Stimulated activated CD4-positive, alpha-beta T cell treated with anti-CD3 and anti-CD28 coated beads, TNF-alpha, amount 100 ng/mL, for 1 hour (primary cell): ENCODE measurements around the gene PBX1.

ENCODE experiments used
- DNase-seq, 3 donors: peaks; one replicate each; pipeline ENCODE4 v3.0.0-alpha.2; 2020; ENCODE audit warnings: low read depth in 3 of 3, low spot score in 1 of 3

PBX1 gene

DNA sequence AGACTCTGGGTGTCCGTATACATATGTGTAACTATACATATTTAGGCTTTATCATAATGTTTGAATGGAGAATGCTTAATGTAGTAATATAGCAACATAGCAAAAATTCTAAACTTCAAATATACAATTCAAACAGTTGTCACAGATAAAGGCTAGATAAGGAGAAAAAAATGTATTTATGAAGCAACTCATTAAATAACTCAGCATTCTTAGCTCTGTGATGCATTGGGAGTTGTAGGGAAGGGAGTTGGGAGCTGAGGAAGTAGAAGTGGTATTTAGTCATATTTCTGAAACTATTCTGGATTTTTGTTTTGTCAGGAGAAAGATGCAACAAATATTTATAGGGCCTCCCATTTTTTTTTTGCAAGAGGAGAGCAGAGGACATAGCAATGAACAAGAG is 197.8 kb downstream of the PBX1 start:
- DNase-seq: no peak

DNA sequence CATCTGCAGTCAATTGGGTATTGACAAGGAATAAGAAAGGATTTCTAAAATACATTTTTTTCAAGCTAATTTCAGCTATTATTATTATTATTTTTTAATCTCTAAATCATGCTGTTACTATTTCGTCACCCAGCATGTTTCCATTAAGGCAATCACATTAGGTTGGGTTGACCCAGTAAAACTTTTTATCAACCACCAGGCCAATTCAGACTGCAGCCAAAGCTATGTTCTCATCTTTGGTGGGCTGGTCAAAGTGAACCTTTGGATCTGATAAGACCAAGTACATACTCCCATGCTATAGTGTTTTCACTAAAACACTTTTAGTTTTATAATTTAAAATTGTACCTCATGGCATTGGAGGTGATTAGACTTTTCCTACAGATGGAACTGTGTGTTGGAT is 198.6 kb downstream of the PBX1 start:
- DNase-seq: no peak

DNA sequence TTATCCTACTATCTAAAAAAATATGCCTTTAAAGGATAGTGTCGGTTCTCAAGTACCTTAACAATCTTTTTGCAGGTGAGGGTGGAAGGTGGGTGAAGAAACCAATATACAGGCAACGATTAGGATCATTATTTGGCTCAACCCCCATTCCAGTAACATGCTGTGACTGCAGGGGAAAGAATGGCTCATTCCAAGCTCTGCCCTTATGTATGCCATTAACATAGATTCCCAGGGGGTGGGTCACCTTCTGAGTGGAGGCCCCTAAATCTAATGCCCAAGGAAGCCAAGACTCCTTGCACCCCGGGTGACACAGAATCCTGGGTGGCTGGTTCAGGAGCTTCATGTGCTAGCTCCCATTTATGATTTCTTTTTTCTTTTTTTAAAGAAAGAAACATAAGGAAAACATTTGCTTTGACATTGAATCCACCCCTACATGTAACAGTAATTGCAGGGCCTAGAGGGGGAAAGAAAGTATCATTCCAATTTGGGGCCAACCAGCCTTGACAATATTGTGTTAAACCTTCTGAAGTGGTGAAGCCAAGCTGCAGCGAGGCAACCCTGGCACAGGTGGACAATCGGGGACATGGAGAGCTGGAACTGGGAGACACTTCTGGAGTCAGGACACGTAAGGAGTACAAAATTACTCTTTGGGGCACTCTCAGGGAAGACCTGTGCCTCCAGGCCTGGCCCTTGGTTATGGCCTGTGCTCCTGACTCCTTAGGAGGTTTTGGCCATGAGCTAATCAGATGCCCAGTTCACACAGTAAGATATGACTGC is 200.3 kb downstream of the PBX1 start:
- no peak for DNase-seq

DNA sequence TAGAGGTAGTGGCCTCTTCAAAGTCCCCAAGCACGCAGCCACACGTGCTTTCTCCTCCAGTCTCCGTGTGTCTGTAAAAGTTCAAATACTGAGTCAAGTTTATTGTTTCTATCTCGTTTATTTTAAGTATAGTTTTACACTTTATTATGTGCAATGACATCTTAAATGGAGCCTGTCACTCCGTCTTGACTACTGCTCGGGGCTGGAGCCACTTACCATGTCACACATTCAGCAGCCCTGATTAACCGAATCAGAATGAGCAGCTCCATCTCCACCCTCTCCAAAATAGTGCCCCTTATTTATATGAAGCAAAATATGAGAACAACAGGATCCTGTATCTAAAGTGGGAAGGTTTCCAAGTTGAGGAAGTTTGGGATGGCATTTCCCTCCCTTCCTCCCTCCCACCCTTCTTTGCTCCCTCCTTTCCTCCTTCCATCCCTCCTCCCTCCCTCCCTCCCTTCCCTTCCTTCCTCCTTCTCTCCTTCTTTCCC is 201.0 kb downstream of the PBX1 start:
- no peak for DNase-seq

DNA sequence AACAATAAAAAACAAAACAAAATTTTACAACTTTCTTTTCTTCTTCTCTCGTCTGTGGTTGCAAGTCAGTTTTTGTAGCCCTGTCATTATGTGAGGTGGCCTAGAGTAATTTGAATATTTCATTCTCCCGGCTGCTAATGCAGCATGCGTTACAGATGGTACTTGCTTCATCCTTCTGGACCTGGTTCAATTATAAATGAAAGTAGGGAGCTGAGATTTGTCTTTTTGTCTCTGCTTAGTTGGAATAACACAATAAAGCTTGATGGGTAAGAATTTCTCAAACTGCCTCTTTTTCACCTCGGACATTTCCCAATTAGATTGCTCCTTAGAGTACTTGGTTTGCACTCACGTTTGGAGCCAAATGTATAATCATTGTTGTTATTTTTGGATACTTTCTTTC is 201.6 kb downstream of the PBX1 start:
- DNase-seq: no peak

DNA sequence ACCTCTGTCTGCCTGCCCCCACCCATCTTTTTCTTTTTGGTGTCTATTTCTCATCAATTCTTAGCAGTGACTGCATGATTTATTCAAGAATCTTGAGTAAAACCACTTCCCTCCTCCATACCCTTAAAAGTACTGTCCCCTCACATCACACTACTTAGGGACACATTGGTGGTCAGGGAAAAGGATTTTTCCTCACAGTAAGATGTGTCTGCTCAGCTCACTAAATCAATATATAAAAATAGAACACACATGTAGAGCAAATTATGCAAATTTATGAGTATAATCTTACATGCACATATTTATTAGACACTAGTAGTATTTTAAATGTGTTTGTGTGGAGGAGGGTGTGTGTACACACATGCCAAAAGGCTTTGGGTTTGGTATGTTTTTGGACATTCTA is 202.0 kb downstream of the PBX1 start:
- DNase-seq: no peak

DNA sequence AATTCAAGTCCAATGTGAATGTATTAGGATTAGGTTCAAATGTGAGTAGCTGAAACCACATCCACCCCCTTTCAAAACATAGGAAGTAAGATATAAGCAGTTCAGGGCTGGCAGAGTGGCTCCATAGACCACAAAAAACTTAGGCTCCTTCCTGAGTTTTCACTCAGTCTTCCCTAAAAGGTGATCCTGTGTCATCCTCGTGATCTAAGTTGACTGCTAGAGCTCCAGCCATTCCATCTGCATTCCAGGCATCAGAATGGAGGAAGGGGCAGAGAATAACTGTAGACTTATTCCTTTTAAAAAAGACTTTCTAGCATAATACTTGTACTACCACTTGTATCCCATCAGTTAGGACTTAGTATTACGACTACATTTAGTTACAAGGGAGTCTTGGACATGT is 204.1 kb downstream of the PBX1 start:
- no peak for DNase-seq

DNA sequence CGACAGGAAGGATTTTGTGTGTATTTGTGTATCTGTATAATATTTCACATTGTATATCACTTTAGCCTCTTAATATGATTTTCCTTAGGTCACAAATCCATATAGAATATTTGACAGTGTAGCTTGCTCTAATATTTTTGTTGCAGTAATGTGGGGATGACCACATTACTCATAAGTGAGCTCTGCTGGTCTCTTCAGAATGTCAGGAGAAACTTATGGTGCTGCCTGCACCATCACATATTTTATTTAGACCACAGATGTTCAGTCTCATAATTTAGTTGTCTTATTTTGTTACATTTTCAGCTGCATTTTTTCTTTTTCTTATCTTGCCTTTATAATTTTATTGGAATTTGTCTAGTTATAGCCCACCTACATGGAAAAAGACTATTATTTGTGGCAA is 205.3 kb downstream of the PBX1 start:
- DNase-seq: no peak

DNA sequence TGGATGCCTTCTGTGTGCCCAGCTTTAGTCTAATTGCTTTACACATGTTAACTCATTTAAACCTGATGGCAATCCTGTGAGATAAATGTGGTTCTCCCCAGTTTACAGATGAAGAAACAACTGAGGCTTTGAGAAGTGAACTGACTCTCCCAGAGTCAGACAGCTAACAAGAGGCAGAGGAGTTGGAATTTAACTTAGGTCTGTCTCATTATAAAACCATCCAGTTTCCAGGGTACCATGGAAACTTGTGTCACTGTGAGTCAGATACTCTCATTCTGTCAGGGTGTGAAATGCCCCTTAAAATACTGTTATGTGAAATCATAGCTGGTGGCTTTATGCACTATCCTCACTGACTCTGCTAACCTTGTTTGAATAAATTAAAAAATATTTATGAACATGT is 206.6 kb downstream of the PBX1 start:
- DNase-seq: no peak

DNA sequence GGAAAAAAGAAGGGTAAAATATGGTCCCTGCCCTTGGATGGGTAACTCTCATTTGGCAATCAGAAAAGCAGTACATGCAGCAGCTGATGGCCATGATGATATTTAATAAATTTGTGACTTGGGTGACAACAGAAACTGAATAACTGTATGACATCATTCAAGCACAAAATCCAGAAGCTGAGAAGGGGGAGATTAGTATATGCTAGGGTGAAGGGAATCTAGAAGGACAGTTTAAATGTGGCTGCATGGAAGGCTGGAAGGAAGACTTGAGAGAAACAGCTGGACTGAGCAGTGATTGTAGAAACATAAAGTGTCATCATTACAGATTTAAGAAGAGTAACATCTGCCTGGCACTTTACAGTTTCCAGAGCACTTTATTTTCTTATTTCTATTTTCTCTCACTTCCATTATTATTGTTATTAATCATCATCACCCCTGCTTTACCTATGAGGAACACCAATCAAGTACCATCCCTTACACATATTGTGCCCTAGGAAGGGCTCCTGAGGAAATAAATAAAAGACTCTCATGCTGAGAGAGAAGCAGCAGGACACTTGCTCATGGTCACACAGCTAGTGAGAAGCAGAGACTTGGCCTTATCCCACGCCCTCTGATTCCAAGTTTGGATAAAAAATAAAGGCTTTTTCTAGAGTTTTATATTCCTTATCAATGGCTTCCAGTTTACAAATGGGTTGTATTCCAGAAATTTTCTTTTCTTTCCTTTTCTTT is 207.2 kb downstream of the PBX1 start:
- no peak for DNase-seq

DNA sequence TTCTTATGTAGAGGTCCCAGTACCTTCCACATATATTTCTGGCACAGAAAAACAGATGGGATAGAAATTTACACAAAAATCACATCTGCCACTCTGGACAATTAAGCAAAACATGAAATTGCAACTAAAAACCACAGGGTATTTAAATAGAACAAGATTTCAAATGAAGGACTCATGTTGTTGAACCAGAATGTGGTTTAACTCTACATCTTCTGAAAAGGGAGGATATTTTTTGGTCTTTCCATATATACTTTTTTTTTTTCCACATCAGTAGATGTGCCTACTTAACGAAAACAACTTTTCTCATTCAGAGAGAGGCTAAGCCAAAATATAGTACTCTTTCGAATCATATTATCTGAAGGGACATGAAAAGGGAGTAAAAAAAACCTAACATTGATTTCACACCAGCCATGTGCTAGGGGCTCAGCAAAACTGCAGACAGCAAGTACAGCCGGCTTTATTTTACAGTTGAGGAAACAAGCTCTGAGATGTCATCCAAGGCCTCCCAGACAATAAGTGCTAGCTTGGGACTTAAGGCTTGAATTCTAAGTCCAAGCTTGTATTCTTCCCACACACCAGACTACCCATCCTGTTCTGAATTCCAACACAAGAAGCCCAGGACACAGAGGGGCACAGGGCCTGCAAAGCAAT is 208.9 kb downstream of the PBX1 start:
- no peak for DNase-seq

DNA sequence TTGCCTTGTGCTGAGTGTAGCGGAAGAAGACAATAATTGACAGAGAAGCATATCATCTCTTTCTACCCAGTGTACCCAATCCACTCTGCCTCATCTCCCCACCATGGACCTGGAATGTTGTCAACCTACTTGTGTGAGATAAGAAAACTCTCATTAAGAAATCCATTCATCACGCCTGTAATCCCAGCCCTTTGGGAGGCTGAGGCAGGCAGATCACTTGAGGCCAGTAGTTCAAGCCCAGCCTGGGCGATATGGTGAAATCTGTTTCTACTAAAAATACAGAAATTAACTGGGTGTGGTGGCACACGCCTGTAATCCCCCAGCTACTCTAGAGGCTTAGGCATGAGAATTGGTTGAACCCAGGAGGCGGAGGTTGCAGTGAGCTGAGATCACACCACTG is 209.6 kb downstream of the PBX1 start:
- DNase-seq: no peak

DNA sequence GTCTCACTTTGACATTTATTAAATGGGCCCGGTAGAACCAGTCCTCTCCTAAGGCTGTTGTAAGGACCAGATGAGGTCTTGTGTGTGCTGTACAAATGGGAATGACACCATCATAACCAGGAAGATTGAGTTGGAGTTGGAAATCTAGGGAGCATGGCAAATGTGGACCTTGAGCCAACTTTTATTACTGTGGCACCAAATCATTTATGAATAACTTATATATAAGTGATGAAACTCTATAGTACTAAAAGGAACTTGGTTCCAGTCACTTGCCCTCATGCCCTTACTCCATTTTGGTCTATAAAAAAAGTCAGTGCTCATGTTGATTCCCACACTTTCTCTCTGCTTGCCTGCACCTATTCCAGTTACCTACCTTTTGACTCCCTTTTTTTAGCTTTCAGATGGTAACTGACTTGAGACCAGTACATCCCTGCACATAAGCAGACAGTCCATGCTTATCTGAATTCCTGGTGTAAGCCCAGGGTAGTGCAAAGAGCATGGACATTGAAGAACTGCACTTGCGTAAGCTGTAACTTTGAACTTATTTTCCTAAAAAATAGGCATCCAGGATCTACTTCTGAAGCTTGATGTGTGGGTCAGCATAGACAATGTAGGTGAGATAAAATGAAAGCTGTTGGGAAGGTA is 210.6 kb downstream of the PBX1 start:
- DNase-seq: no peak

DNA sequence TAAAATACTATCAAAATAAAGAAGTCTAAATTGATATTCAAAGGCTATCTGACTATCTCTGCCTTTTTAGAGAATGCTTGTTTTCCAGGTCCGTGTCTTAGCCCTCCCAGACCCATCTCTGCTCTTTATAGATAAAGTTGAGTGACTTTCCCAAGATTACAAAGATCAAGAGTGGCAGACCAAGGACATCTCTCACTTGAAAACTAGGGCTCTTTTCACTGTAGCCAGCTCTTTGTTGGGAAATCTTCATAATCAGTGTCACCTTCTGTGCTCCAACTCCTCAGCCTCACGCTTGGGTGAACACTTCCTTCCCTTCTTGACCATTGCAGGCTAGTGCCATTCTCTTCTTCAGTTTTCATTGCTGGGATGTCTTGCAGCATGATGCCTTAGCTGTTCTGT is 211.1 kb downstream of the PBX1 start:
- DNase-seq: no peak

DNA sequence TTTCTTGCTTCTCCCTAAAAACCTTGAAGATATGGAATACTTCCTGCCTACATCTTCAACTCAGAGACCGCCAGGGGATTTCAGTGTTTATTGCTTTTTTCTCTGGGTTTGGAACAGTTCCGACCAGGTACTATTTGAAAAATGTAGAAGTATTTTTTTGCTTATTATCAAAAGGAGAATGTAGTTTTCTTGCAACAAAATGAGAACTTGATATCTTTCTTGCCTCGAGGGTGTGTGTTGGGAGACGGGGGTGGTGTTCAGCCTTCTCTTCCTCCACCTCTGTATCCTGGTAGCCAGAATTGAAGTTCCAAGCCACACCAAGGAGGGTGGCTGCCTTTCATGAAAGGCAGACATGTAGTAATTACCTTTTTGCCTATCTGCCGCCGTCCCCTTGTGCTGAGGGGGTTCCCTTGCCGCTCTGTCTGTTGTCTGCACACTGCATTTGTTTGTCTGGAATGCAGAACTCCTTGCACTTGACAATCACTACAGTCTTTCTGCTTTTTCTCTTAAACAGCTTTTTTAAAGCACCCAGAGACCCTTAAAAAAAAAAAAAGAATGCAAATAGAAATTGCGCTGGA is 212.1 kb downstream of the PBX1 start:
- no peak for DNase-seq

DNA sequence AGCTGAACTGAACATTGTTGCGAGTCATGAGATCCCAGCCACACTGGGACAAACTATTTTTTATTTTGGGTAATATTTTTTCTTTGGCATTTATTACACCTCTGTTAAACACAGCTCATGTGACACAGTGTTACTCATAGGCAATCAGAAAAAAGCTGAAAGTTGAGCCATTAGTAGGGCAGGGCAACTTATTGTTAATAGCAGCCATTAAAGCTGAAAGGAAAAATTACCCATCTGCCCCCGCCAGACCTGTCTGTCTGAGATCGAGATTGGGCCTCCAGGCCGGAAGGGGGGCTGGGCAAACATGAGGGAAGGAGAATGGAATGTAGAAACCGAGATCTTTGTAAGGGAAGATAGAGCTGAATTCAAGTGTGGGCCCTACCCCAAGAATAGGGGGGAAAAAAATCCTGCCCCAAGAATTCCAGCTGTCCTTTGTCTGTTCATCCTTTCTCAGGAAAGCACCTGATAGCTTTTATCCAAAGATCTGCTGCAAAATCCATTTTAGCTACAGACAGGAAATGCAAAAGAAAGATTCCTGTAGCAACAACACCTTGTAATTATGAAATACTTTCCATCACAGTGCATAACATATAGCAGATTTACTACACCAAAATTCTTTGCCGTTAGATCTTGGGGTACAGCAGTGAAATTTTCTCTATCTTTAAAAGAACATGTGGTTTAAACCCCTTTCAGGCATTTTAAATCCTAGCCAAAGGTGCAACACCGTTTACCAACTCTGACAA is 212.8 kb downstream of the PBX1 start:
- no peak for DNase-seq

DNA sequence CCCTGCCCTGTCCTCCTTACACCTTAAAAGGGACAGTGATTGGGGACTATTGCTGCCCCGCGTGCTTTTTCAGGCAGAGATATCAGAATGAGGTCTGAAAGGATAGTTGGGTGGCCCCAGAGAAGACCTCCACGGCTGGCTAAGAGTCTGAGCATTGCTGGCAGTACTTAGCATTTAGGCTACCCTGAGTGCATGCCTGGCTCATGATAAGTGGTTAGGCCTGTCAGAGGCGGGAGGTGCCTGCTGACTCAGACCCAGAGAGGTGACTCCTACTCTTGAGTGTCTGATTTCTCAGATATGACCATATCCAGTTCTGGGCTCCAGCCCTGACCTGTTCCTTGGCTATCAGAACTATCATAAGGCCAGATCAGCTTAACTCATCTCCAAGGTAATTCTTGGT is 213.7 kb downstream of the PBX1 start:
- no peak for DNase-seq

DNA sequence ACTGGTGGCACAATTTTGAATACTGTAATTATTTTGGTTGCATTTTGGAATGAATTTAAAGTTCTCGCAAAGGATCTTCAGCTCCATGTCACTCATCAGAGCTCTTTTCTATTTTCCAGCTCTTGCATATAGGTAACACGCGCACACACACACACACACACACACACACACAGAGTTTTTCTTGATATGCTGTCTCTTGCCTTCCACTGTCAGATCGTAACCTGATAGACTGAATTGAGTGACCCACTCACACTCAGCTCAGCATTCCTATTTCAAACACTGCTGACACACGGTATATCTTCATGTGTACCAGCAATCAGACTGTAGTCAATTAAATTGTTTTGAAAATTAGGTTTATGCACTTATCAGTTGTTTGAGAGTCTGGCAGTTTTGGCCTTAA is 214.1 kb downstream of the PBX1 start:
- no peak for DNase-seq

DNA sequence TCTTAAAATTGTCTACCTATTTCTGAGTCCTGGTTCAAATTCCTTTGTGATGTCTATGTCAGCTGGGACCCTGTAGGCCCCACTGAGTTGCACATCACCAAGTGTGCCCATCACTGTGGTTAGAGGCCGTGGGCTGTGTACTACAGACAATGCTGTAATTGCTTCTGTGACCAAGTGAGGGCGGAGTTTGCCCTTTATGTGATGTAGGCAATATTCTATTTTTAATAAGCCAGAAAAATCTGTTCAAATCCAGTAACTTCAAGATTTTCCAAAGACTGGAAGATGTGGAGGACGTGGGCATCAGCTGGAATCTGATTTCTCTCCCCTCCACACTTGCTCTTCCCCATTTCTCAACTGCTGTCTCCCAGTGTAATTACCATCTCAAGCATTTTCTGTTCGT is 215.4 kb downstream of the PBX1 start:
- no peak for DNase-seq

DNA sequence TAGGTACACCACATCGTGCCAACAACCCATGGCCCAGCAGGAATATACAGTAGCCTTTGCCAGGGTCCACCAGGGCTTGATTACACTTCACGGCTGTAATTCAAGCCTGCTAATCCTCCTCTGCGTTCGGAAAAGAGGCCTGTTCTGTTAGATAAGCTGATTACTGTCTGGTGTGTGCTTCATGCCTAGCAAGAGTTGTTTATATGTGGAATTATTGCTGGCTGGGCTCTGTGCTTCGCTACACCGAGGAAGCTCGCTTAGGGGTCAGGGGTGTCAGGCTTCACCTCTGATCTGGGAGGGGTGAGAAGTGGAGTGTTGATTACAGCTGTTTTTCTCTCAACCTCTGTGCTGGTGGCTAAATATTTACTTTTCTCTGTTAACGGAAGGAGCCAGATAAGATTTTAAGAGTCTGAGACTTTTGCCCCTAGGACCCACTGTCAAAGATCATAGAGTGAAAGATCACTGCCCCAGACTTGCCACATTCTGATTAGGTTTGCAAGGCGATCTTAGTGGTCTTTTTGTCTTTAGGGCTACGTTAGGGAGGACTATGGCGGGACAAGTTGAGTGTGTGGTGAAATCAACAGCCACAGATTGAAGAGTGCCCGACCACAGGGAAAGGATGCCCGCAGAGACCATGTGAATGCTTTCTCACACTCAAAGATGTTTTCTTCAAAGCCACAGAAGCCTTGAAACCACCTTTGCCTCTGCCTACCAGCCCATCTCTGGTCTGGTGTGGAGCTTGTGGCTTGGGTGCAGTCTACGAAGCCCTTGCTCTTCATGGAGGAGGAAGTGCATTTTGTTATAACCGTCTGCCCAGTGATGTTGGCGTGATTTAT is 216.1 kb downstream of the PBX1 start:
- no peak for DNase-seq
